ENCODE results near the gene AIPL1.

DNA sequence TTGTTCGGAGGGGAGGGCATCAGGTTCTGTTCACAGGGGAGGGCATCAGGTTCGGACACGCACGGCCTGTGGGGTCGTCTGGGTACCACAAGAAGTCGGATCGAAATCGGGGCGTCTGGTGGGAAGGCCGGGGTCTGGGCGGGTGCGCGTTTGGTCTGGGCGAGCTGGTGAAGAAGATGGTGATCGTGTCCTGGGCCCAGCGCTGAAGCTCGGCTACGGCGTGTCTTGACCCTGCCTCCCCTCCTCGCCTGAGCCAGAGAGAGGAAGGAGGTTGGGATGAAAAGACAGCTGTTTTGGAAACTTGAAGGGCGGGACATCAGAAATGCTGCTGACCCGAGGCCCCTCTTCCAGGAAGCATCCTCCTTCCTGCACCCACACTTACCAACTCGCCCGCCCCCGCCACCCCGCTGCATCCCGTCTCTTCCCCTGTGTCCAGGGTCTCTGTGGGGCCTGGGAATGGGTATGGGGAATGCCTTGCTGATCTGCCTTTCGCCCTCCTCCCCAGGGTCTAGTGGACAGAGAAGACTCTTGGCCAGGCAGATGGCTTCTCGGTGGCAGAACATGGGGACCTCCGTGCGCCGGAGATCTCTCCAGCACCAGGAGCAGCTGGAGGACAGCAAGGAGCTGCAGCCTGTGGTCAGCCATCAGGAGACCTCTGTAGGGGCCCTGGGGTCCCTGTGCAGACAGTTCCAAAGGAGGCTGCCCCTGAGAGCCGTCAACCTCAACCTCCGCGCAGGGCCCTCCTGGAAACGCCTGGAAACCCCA, 9.8 kb upstream of the AIPL1 start:
- TF ChIP-seq POLR2A (IDR thresholded peaks at IDR 0.05; ENCODE audit: extremely low read depth, insufficient read length) (no peak), MYC (IDR thresholded peaks at IDR 0.05; ENCODE audit: low read depth, low read length) (no peak)
- TF ChIP-seq, protein P1, sequence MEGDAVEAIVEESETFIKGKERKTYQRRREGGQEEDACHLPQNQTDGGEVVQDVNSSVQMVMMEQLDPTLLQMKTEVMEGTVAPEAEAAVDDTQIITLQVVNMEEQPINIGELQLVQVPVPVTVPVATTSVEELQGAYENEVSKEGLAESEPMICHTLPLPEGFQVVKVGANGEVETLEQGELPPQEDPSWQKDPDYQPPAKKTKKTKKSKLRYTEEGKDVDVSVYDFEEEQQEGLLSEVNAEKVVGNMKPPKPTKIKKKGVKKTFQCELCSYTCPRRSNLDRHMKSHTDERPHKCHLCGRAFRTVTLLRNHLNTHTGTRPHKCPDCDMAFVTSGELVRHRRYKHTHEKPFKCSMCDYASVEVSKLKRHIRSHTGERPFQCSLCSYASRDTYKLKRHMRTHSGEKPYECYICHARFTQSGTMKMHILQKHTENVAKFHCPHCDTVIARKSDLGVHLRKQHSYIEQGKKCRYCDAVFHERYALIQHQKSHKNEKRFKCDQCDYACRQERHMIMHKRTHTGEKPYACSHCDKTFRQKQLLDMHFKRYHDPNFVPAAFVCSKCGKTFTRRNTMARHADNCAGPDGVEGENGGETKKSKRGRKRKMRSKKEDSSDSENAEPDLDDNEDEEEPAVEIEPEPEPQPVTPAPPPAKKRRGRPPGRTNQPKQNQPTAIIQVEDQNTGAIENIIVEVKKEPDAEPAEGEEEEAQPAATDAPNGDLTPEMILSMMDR (IDR thresholded peaks at IDR 0.05; ENCODE audit: low read depth, low read length), result no peak
- TF ChIP-seq, protein P2, sequence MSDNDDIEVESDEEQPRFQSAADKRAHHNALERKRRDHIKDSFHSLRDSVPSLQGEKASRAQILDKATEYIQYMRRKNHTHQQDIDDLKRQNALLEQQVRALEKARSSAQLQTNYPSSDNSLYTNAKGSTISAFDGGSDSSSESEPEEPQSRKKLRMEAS (IDR thresholded peaks at IDR 0.05; ENCODE audit: low read depth, low read length), result no peak
